DOHH2 (cell line): ENCODE data around the gene SPC25.

ENCODE experiments used
- EZH2phosphoT487 ChIP-seq: fragments of 200-600 bp; sonication (generic); IDR thresholded peaks from 2 replicates; pipeline ENCODE4 v1.6.1; 2017; ENCODE audit warnings: borderline replicate concordance, mild to moderate bottlenecking, antibody characterized with exemption, low read length, moderate library complexity, mixed read lengths
- TF ChIP-seq, protein P1 (sequence below): fragments of 200-600 bp; sonication (generic); IDR thresholded peaks from one replicate; pipeline ENCODE4 v1.5.1; 2014; ENCODE audit warnings: antibody characterized with exemption, mild to moderate bottlenecking, low read depth, low read length; ENCODE audit not compliant: poor library complexity, severe bottlenecking

DNA sequence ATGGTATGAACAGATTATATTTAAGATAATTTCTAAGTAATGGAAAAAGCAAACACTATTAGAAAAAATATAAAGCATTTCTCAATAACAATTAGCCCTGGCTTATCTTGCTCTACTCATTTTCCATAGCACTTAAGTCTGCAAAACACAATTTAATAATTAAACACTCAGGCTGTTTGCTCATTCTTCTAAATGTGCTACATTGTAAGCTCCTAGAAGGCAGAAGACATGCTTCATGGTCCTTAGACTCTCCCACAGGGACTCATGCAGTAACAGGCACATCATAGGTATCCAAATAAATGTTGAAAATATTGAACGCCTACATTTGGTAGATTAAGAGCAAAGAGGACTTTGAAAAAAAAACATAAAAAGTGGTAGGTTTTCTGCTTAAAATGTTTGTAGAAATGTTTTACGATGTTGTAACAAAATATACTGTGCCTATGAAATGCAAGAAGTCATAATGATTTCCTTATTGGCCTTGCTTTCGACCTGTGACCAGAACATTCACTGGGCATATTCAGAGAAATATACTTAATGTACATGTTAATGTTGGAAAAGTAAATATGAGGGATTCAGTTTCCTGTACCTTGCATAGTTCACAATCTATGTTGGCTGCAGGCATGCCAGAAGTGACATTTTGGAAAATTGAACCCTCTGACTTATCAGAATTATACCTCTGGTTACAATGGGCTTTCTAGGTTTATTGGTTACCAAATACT lies 38.0 kb upstream of the SPC25 start:
- TF ChIP-seq, protein P1, sequence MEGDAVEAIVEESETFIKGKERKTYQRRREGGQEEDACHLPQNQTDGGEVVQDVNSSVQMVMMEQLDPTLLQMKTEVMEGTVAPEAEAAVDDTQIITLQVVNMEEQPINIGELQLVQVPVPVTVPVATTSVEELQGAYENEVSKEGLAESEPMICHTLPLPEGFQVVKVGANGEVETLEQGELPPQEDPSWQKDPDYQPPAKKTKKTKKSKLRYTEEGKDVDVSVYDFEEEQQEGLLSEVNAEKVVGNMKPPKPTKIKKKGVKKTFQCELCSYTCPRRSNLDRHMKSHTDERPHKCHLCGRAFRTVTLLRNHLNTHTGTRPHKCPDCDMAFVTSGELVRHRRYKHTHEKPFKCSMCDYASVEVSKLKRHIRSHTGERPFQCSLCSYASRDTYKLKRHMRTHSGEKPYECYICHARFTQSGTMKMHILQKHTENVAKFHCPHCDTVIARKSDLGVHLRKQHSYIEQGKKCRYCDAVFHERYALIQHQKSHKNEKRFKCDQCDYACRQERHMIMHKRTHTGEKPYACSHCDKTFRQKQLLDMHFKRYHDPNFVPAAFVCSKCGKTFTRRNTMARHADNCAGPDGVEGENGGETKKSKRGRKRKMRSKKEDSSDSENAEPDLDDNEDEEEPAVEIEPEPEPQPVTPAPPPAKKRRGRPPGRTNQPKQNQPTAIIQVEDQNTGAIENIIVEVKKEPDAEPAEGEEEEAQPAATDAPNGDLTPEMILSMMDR = no peak
- TF ChIP-seq EZH2phosphoT487 = no peak
